Activated T-cell treated with anti-CD3 and anti-CD28 coated beads for 24 hours (primary cell): ENCODE results near the gene VPS4A.
A peak's percentile ranks its signal among the peaks of the same experiment; 100 is the strongest.
"Not testable (repeated sequence)": the region's sequence is repeated elsewhere in the genome, so short reads cannot be mapped to it uniquely, and the experiment has no call there.

ENCODE experiments used
- DNase-seq: peaks from one replicate; pipeline ENCODE4 v3.0.0-alpha.2; 2020; ENCODE audit warnings: low read depth

The VPS4A gene

DNA sequence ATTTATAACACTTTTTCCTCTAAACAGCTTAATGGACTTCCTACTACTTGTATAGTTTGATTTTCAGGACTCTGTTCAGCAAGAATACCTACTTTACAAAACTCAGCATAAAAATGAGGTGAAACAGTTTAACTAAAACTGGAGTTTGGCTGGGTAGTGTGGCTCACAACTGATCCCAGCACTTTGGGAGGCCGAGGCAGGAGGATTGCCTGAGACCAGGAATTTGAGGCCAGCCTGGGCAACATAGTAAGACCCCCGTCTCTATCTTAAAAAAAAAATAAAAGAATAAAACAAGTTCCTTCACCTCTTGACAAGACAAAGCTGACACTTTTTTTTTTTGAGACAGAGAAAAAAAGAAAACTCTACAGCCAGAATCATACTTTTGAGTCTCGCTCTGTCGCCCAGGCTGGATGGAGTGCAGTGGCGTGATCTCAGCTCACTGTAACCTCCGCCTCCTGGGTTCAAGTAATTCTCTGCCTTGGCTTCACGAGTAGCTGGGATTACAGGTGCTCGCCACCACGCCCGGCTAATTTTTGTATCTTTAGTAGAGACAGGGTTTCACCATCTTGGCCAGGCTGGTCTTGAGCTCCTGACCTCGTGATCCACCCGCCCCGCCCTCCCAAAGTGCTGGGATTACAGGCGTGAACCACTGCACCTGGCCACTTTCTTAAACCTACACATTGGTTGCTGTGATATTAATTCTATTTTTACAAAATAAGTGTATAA is 16.6 kb downstream of the VPS4A start:
- DNase-seq = no peak

DNA sequence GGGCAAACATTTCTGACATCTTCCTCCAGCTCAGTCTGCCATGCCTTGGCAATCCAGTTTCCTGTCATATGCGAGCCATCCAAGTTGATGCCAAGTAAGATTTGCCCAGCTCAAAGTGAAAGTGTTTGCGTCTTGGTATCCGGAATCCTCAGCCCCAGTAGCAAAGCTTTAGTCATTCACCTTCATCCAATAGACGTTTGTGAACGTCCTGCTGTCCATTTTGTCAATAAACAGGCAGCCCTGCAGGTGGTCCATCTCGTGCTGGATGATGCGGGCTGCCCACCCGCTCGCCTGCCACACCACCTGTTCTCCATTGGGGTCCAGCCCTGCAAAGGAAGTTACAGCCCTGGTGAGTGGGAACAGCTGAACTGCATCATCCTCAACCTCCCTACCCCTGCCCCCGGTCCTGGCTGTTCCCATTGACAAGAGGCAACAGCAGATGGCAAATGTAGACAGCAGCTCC is 17.7 kb downstream of the VPS4A start:
- no peak for DNase-seq

DNA sequence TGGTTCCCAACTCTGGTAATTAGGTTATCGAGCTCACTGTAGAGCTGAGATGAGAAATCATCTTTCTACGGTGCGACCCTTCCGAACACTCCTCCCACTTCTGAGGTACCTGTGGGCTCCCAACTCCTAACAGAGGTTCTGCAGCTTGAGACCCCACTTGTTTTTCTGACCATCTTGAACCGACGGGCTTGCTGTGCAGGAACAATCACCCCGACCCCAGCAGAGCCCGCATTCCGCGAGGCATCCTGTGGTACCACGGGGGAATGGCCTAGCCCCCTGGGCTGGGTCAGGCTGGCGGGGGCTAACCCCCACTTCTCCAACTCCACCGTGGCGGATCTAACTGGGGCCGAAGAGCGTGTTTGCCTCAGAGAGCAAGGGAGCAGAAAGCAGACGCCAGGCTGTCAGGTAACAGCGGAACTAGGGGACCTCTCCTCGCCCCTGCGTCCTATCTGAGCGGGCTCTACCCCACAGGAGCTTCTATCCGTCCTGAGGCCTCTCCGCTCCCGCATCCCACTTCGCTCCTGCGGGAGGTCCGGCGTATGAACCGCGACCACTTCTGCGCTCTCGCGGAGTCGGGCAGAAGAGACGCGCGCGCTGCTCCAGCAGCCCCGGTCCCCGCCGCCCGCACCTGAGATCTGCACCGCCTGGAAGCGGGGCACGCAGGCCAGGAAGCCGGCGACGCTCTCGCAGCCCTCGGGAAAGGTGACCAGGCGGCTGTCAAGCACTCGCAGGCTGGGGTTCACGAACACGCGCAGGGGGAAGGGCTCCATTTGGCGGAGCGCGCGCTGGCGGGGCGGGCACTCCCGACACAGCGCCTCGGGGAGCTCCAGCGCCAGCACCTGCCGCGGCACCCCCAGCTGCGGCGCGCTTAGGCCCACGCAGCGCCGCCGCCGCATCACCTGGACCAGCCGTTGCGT is 18.5 kb downstream of the VPS4A start:
- DNase-seq = peak; percentile 26

DNA sequence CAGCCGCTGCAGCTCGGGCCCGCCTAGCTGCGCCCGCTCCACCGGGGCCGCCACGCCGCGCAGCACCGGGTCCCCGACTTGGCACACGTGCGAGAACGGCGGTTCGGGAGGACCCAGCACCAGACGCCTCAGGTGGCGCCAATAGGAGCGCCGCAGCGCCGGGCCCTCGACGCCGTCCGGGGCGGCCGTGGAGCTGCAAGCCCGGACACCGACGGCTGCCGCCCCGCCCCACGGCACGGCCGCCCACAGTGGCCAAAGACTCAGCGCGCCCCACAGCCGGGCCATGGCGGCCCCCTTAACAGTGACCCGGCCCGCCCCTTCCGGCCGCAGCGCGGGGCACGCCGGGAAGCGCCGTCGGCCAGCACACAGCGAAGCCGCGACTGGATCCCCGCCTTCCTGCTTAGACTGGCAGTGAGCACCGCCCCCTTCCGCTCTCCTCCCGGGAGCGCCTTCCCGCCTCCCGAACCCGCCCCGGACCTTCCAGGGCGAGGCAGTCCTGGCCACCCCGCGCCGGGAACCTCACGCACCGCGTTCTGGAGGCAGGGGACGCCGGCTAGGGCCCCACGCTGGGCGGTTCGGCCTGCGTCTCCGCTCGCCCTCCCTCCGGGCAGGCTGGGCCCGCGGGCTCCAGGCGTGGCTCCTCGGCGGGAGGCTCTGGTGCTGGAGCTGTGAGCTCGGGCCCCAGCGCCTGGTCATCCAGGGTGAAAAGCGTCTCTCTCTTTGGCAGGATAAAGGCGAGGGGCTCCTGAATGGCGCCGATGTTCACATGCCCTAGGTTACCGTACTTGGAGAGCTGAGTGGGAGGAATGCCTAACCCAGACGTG is 19.3 kb downstream of the VPS4A start, which contains the start of gene PDF:
TSS of gene PDF (minus strand) at position 303 of the 824 bp plus-strand sequence. CDS start at position 285, 18 bp downstream.
- peak; percentile 80 for DNase-seq

DNA sequence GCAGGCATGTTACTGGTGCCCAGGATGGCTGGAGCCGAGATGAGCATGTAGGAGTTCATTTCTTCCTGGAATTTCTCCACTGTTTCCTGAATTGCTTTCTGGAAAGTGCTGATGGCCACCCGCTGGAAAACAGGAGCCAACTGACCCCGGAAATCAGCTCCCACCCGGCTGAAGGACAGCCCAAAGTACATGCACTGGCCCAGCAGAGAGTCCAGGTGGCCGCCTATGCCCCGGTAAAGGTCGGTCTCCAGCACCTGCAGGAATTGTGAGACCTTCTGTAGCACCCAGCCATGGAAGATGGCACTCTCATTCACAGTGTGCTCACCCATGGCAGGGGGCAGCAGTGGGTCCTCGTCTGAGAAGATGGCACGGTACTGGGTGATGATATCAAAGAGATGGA is 23.5 kb downstream of the VPS4A start:
- no peak for DNase-seq

DNA sequence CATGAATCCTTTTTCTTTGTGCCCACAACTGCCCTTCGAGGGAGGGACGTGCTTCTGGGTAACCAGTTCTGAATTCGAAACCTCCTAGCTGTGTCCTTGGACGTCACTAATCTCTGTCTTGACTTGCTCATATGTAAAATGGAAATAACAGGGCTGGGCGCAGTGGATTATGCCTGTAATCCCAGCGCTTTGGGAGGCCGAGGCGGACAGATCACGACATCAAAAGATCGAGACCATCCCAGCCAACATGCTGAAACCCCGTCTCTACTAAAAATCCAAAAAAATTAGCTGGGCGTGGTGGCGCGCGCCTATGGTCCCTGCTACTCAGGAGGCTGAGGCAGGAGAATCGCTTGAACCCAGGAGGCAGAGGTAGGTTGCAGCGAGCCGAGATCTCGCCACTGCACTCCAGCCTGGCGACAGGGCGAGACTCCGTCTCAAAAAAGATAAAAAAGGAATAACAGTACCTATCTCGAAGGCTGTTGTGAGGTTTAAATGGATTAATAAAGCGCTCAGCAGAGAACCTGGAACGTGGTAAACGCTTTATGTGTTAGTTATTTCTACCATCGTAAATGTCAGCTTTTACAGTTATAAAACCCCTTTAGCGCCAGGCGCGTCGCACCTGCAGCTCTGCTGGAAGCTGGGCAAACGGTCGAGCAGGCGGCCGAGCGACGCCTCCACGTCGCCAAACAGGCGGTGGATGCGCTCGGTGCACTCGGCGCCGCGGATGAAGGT is 27.6 kb downstream of the VPS4A start:
- no peak for DNase-seq

DNA sequence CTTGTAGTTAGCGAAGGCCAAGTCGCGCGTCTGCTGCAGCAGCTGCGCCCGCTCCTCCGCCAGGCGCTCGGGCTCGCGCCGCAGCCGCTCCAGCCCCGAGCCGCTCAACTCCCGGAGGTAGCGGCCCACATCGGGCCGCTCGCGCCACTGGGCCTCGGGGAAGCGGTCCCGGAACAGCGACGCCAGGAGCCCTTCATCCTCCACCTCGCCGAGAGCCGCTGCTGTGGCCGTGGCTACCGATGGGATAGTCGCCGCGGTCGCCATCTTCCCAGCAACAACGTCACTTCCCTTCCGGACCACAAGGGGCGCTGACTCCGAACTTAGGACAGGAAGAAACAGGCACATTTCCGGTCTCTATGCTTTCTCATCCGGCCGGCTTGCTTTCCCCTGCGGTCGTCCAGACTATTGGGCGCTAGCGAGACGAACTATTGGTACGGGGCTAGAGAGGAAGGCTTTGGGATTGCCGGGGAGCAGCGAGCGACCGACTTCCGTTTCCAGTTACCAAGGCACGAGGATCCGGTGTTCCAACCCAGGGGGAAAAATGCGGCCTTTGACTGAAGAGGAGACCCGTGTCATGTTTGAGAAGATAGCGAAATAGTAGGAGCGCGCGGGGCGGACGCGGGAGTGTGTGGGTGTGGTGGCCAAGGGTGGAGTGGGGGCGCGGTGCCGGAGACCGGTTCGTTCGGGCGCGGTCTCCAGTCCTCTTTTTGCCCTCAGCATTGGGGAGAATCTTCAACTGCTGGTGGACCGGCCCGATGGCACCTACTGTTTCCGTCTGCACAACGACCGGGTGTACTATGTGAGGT is 28.3 kb downstream of the VPS4A start, which contains the start of the genes COG8 and NIP7:
TSS of gene COG8 (minus strand) at position 276 of the 806 bp plus-strand sequence. CDS start at position 264, 12 bp downstream.
TSS of gene NIP7 (plus strand) at position 484 of the 806 bp plus-strand sequence. CDS start at position 542, 58 bp downstream.
- DNase-seq = peak; percentile 91

DNA sequence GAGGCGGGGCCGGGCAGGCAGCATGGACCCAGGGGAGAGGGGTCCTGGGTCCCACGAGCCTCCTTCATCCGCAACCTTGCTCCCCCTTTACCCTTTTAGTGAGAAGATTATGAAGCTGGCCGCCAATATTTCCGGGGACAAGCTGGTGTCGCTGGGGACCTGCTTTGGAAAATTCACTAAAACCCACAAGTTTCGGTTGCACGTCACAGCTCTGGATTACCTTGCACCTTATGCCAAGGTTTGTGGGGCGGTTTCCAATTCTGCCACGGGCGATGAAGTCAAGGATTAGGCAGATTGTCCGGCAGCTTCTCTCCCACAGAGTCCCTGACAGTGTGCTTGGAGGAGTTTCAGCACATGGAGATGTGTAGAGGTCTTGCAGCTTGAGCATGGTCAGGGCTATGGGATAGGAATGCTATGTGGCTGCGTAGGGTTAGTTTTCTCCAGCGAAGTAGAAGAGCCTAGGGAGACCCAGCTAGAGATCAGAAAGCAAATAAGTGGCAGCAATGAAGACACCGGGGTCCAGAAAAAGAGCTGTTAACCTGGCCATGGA is 29.0 kb downstream of the VPS4A start:
- DNase-seq = peak; percentile 16

DNA sequence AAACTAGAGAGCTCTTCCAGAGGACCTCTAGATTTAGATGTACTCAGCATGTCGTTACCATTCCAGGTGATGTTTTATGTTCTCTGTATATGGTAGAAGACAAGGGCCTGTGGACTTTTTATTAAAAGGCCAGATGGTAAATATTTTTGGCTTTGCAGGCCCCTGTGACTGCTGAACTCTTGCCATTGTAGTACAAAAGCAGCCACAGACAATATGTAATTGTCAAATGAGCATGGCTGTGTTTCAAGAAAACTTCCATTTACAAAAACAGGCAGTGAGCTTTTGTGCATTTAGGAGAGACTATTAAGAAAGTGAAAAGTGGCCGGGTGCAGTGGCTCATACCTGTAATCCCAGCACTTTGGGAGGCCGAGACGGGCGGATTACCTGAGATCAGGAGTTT is 33.0 kb downstream of the VPS4A start:
- no peak for DNase-seq

DNA sequence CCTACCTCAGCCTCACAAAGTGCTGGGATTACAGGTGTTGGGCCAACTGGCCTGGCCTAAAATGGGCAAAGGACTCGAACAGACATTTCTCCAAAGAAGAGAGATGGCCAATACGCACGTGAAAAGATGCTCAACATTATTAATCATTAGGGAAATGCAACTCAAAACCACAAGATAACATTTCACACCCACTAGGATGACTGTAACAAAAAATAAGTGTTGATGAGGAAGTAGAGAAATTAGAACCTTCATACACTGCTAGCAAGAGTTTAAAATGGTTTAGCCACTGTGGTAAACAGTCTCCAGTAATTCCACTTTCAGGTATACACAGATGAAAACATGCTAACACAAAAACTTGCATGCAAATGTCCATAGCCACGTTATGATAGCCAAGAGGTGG is 34.8 kb downstream of the VPS4A start:
- no peak for DNase-seq

DNA sequence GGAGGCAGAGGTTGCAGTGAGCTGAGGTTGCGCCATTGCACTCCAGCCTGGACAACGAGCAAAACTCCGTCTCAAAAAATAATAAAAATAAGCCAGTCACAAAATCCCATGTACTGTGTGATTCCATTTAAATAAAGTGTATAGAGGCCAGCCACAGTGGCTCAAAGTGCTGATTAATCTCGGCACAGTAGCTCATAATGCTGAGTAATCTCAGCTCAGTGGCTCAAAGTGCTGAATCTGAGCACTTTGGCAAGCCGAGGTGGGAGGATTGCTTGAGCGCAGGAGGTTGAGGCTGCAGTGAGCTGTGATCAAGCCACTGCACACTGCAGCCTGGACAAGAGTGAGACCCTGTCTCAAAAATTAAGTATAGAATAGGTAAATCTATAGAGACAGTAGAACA is 35.5 kb downstream of the VPS4A start:
- no peak for DNase-seq

DNA sequence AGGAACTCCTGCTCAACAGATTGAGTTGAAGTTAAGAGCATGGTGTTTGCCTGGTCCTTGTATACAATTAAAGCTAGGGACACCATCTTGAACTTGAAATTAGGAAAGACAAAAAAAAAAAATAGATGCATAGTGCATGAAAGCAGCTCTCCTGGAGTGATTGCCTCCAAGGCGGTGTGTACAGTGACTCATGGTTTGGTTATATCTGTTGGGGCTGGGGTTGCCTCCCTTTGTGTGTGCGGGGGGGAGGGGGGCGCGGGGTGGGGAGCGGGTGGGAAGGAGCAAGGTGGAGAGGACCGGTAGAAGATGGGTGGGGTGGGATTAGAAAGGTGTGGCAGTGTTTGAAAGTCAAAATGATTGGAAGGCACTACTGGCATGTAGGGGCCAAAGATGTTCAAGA is 37.1 kb downstream of the VPS4A start:
- no peak for DNase-seq

DNA sequence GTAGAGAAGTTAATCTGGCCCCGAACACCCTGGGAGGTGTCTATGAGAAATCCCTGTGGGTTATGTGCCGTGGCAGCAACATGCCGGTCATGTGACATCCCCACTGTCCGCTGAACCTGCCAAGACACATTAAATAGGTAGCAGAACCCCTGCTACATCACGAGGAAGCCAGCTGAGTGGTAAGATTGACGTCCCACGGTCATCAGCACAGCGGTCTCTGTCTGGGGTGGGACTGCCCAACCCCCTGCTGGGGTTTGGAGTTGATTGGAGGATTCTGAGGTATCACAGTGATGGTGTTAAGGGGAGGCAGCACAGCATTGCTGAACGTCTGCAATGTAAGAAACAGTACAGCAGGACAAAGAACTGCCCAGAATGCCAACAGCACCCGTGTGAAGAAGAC is 38.4 kb downstream of the VPS4A start:
- DNase-seq = no peak

DNA sequence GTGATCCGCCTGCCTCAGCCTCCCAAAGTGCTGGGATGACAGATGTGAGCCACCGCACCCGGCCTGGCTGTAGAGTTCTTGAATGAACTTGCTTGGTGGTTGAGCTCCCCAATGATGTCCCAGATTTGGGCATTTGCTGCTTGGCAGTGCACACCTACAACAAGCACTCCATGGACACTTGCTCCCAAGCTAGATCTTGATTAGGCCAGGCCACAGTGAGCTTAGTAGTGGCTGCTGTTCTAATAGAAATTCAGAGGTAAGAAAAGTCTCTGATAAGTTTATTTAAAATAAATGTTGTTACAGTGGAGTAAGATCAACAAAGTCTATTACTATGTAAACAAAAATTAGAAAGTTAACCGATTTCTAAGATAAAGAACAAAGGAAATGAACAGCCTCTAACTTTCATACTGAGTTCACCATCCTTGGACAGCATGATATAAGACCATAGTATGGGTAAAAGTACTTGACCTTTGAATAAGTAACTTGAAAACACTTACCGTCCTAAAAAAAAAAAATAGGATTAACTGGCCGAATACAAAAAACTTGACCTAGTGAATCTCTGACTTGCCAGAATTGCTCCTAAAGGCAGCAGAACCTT is 39.5 kb downstream of the VPS4A start:
- no peak for DNase-seq

DNA sequence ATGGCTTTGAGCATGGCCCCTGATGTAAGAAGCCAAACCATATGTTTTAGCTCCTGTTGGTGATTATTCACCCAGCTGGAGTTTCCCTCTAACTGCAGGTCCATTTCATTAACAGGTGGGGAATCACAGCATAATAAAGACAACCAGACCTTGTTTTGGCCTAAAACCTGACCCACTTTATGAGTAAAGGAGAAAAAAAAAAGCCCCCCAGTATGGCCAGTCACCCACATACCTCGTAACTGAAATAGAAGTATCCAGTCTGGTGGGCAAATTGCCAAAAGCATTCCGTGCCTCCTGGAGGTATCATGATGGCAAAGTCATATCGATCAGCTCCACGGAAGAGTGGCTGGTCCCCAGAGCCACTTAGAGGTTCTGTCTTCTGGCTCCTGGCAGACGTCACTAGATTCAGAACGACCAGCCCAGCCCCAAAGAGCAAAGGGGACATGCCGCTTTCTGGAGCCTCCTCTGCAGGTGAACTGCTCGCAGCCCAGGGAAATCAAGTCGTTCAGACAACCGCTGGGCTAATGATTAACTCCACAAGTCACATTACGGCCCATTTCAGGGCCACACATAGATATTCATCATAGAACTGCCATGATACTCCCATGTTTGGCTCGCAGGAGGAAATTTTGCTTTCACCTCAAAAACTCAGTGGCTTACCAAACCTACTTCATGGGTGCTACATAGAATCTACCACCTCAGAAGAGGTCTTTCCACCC is 40.3 kb downstream of the VPS4A start, which contains the start of gene TMED6:
TSS of gene TMED6 (minus strand) at position 478 of the 719 bp plus-strand sequence. CDS start at position 445, 33 bp downstream.
- no peak for DNase-seq

DNA sequence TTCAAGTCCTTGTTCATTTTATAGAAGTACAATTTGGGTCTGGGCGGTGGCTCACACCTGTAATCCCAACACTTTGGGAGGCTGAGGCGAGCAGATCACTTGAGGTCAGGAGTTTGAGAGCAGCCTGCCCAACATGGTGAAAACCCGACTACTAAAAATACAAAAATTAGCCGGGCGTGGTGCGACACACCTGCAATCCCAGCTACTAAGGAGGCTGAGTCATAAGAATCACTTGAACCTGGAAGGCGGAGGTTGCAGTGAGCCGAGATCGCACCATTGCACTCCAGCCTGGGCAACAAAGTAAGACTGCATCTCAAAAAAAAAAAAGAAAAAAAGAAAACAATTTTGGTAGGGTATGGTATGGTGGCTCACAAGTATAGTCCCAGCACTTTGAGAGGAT is 48.9 kb downstream of the VPS4A start:
- not testable (repeated sequence) for DNase-seq

DNA sequence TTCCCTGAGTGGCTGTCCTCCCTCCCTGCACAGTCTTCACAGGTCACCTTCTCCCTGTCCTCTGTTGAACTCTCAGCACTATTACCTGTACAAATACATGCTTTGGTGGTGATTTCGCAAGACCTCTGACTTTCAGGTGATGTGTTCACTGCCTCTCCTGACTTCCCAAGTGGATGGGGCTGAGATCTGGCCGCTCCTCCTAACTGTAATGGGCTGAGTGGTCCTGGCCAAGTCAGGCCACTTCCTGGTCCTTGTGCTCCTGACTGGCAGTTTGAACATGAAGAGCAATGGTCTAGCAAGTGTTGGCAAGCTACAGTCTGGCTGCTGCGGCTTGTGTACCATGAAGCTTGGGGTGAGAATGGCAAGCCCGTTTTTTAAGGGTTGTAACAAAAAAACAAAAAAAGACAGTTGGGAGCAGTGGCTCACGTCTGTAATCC is 52.1 kb downstream of the VPS4A start:
- DNase-seq = no peak

DNA sequence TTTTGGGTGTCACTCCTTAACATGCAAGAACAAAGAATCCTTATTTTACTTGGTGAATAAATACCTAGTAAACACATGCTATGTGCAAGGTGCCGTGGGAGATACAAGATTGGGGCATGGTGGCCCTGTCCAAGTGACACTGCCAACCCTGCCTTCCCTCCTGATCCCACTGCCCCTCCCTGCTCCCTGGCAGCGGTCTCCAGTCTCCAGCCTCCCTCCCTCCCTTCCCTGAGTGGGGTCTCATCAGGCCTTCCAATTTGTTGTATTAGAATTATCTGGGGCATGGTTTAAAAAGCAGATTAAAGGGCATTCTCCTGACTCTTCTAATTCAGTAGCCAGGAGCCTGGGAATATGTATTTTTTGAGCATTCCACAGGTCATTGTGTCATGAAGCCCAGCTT is 52.9 kb downstream of the VPS4A start:
- DNase-seq = no peak

DNA sequence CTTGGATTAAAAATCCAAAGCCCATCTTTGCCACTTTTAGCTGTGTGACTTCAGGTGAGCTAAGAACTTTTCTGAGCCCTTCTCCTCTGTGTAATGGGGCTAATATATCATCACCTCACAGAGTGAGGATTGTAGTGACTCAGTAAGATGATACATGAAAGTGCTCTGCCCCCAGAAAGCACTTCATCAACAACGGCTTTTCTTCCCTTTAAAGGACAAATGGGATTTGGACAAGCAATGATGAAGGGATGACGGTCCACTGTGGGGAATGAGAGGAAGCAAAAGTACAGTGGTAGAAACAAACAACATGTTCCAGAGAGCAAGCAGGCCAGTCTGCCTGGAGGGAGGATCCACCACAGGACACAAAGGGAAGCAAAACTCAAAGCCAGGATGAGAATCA is 54.8 kb downstream of the VPS4A start:
- DNase-seq = no peak
